Thymus (tissue), 11 donors: ENCODE results near the gene OR4D1. TPM values are rescaled to one million over a fixed set of nuclear protein-coding genes. Genes with fewer than 3 reads are reported as not detected.

Experiments
- DNase-seq, 9 donors: peaks; one replicate each; pipeline ENCODE4 v3.0.0-alpha.2; 2013; ENCODE audit warnings: low spot score in 9 of 9, low read depth in 6 of 9, missing footprints in 1 of 9
- H3K27ac ChIP-seq, 2 donors: one replicate each; pipeline ENCODE4 v1.5.1; 2013; ENCODE audit warnings: control low read depth in 1 of 2, low read depth in 1 of 2, low read length in 1 of 2, mild to moderate bottlenecking in 1 of 2, moderate library complexity in 1 of 2
- H3K27me3 ChIP-seq, 2 donors: one replicate each; pipeline ENCODE4 v1.5.1; 2013; ENCODE audit warnings: low read length in 1 of 2; ENCODE audit not compliant: control insufficient read depth in 2 of 2, insufficient read depth in 1 of 2
- H3K36me3 ChIP-seq, 2 donors: one replicate each; pipeline ENCODE4 v1.5.1; 2013; ENCODE audit warnings: low read length in 1 of 2, mild to moderate bottlenecking in 1 of 2, moderate library complexity in 1 of 2; ENCODE audit not compliant: control insufficient read depth in 2 of 2, insufficient read depth in 2 of 2
- H3K4me1 ChIP-seq, 2 donors: one replicate each; pipeline ENCODE4 v1.5.1; 2013; ENCODE audit warnings: low read length in 2 of 2; ENCODE audit not compliant: control insufficient read depth in 2 of 2, insufficient read depth in 2 of 2
- H3K4me3 ChIP-seq, 2 donors: one replicate each; pipeline ENCODE4 v1.5.1; 2013; ENCODE audit warnings: low read length in 2 of 2, control low read depth in 1 of 2, mild to moderate bottlenecking in 1 of 2
- H3K9me3 ChIP-seq, 2 donors: one replicate each; pipeline ENCODE4 v1.5.1; 2013; ENCODE audit warnings: low read length in 1 of 2, mild to moderate bottlenecking in 1 of 2; ENCODE audit not compliant: control insufficient read depth in 2 of 2, insufficient read depth in 1 of 2
- WGBS: extraction: QIAGEN DNeasy Blood & Tissue Kit; methylation state at CpG from one replicate; pipeline ENCODE4 v1.1.7; 2013; 5-methylcytosine and 5-hydroxymethylcytosine counted together
- polyA plus RNA-seq: library from polyadenylated mRNA; stranded (reverse); fragments of 200-250 nt; gene quantifications from one replicate; pipeline ENCODE4 v1.2.3, GENCODE V29; 2013
- total RNA-seq: library from RNA; stranded (reverse); fragments of 120-200 nt; gene quantifications from one replicate; pipeline ENCODE4 v1.2.4, GENCODE V29; 2013
- donor health status: healthy.

Gene OR4D1
- total and polyA plus RNA-seq, 2 donors = 0.05 to 0.11 TPM

DNA sequence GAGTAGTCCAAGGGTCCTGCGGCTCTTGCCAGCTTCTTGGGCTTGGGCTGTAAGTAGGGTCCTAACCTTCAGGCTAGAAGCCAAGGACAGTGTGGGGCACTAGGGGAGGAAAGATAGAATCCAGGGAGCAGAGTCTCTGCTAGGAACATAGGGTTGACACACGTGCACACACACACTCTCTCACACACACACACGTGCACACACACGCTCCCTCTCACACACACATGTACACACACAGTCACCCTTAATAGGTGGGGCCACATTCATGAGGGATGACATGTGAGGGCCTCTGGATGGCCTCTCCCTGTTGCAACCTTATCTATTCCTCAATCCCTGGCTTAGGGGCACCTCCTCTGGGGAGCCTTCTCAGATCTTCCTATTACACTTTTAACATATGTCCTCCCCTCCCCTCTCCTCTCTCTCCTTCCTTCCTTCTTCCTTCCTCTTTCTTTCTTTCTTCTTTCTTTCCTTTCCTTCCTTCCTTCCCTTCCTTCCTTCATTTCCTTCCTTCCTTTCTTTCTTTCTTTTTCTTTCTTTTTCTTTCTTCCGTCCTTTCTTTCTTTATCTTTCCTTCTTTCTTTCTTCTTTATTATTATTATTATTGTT, 47.4 kb downstream of the OR4D1 start:
- Histone ChIP-seq H3K27me3 (peaks cover 0 to 12% of the 10 kb centered on the region in 2 donors), H3K27ac (no peak overlapping the region), H3K36me3 (no peaks in the 10 kb centered on the region), H3K4me3 (no peak overlapping the region), H3K4me1 (no peaks in the 10 kb centered on the region), H3K9me3 (no peaks in the 10 kb centered on the region)
- WGBS = 95% methylated on average over 5 of the region's 5 CpGs
- no peak for DNase-seq

DNA sequence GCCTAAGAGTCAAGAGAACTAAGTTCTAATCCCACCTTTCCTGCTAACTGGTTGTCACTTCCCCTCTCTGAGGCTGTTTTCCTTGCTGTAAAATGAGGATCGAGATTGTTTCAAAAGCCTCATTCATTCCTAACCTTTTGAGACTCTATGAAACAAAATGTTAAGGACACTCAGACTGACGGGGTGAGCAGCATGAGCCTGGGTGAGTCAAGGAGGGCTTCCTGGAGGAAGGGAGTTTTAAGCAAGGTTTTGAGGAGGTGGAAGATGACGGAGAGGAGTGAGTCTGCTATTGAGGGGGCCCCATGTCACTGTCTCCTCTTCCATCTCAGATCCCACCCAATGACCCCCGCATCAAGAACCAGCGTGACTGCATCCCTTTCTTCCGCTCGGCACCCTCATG, 48.4 kb downstream of the OR4D1 start:
- DNase-seq = no peak
- H3K4me1 ChIP-seq = no peaks in the 10 kb centered on the region
- no peak overlapping the region for H3K27ac ChIP-seq
- no peaks in the 10 kb centered on the region for H3K36me3 ChIP-seq
- peaks cover 0 to 11% of the 10 kb centered on the region in 2 donors for H3K27me3 ChIP-seq
- H3K4me3 ChIP-seq = no peak overlapping the region
- 92% methylated on average over 7 of the region's 7 CpGs for WGBS
- no peaks in the 10 kb centered on the region for H3K9me3 ChIP-seq

DNA sequence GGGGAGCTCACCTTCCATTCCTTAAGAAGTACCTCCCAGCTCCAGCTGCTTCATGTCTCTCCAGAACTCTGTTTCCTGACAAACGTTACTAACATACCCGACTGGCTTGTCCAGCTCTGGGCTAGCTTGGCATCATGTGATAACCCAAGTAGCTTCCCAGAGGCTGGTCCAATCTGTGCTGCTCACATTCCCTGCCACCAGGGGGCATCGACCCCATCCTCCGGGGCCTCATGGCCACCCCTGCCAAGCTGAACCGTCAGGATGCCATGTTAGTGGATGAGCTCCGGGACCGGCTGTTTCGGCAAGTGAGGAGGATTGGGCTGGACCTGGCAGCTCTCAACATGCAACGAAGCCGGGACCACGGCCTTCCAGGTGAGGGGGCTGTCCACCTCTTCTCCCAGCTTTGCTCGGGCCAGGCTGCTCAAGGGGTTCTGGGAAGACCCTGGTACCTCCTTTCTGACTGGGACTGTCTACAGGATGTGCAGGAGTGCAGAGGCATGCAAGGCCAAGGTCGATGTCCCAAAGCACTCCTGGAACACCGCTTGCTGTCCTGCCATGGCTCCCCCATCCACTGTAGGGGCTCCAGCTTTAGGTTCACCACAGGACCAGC, 51.9 kb downstream of the OR4D1 start:
- Histone ChIP-seq H3K36me3 (no peaks in the 10 kb centered on the region), H3K4me3 (no peak overlapping the region), H3K9me3 (no peaks in the 10 kb centered on the region), H3K4me1 (no peaks in the 10 kb centered on the region), H3K27ac (no peak overlapping the region), H3K27me3 (peaks cover 0 to 9% of the 10 kb centered on the region in 2 donors)
- 52% methylated on average over 14 of the region's 14 CpGs for WGBS
- peak in 6 of 9 donors; percentile 18 to 48 (median 28) for DNase-seq

DNA sequence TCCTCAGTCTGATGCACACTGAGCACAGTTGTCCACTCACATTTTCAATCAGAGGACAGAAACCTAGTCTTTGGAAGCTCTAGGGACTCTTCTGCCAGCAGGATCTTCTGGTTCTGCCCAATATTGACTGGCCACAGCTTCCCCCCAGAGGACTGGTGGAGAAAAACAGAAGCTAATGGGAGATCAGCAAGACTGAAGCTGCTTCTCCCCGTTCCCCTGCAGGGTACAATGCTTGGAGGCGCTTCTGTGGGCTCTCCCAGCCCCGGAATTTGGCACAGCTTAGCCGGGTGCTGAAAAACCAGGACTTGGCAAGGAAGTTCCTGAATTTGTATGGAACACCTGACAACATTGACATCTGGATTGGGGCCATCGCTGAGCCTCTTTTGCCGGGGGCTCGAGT, 54.7 kb downstream of the OR4D1 start:
- Histone ChIP-seq H3K27me3 (peaks cover 0 to 6% of the 10 kb centered on the region in 2 donors), H3K27ac (no peak overlapping the region), H3K4me3 (no peak overlapping the region), H3K4me1 (no peaks in the 10 kb centered on the region), H3K9me3 (no peaks in the 10 kb centered on the region), H3K36me3 (peaks cover 0 to 12% of the 10 kb centered on the region in 2 donors)
- 94% methylated on average over 7 of the region's 7 CpGs for WGBS
- no peak for DNase-seq

DNA sequence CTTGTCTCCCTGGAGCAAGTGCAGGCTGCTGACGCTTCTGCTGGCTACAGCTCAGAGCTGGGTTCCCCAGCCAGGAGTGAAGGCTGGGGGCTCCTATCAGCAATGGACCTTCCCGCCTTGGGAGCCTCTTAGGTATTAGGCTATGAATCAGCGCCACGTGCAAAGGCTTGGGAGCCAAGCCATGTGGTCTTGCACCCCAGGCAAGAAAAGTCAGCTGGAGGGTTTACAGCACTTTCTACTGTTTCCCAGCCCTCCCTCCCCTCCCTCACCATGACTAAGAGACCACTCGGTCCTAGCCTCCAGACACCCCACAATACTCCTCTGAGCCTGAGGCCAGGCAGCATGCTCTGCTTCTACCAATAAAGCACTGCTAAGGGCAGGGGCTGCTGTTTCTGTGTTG, 56.6 kb downstream of the OR4D1 start:
- Histone ChIP-seq H3K27ac (no peak overlapping the region), H3K27me3 (peaks cover 0 to 4% of the 10 kb centered on the region in 2 donors), H3K4me1 (no peaks in the 10 kb centered on the region), H3K4me3 (no peak overlapping the region), H3K36me3 (peaks cover 0 to 16% of the 10 kb centered on the region in 2 donors), H3K9me3 (no peaks in the 10 kb centered on the region)
- DNase-seq = no peak
- 98% methylated on average over 5 of the region's 5 CpGs for WGBS

DNA sequence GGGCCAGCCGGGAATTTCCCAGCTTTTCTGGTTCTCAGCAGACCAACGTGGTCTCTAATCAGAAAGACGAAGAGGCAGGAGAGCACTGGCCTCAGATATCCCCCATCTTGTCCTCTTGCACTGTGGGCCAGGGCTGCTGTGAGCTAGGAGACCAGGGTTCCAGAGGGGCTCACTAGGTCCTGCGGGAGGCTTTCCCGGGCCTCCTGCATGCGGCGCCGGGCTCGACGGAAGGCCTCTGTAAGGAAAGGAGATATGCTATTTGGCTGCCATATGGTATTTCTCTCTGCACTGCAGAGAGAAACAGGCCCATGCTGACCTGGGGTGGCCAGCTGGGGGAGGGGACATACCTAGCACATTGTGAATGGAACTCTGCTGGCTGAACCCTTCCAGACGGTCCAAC, 57.8 kb downstream of the OR4D1 start:
- H3K27ac ChIP-seq = no peak overlapping the region
- peaks cover 0 to 25% of the 10 kb centered on the region in 2 donors for H3K36me3 ChIP-seq
- no peak for DNase-seq
- no peaks in the 10 kb centered on the region for H3K9me3 ChIP-seq
- 97% methylated on average over 11 of the region's 11 CpGs for WGBS
- no peak overlapping the region for H3K4me3 ChIP-seq
- no peaks in the 10 kb centered on the region for H3K4me1 ChIP-seq
- H3K27me3 ChIP-seq = no peaks in the 10 kb centered on the region

DNA sequence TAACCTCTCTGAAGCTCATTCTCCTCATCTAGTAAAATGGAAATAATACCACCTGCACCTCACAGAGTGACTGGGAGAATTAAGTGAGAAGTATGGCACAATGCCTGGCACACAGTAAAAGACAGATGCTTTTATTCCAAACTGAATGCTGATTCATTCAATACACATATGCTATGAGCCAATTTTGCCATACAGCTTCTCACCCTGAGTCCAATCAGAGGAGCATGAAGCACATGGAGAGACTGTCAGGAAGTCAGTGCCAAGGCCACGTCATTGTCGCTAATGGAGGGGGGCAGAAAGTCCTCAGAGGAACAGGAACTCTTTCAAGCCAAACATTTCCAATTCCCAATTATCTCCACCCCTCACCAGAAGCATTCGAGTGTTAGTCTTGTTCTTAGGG, 59.3 kb downstream of the OR4D1 start:
- no peaks in the 10 kb centered on the region for H3K27me3 ChIP-seq
- H3K27ac ChIP-seq = no peak overlapping the region
- H3K36me3 ChIP-seq = peaks cover 0 to 30% of the 10 kb centered on the region in 2 donors
- H3K4me1 ChIP-seq = no peaks in the 10 kb centered on the region
- H3K4me3 ChIP-seq = no peak overlapping the region
- WGBS = 96% methylated on average over 3 of the region's 3 CpGs
- DNase-seq = no peak
- no peaks in the 10 kb centered on the region for H3K9me3 ChIP-seq

DNA sequence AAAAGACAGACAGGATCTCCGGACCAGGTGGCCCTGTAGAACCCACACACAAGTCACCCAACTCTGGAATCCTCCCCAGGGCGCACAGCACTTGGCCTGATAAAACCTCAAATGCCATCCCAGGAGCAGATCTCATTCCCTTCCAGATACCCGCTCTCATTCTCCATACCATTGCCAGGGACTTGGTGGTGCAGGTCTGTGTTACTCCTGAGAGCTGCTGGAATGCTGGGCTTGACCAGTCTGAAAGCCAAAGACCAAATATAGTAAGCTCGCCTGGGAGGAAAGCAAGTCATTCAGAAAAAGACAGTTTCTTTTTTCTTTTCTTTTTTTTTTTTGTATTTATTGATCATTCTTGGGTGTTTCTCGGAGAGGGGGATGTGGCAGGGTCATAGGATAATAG, 60.2 kb downstream of the OR4D1 start:
- DNase-seq = no peak
- 96% methylated on average over 5 of the region's 5 CpGs for WGBS
- H3K27me3 ChIP-seq = no peaks in the 10 kb centered on the region
- H3K4me3 ChIP-seq = no peak overlapping the region
- no peaks in the 10 kb centered on the region for H3K4me1 ChIP-seq
- no peak overlapping the region for H3K27ac ChIP-seq
- no peaks in the 10 kb centered on the region for H3K9me3 ChIP-seq
- peaks cover 0 to 39% of the 10 kb centered on the region in 2 donors for H3K36me3 ChIP-seq
